ENCODE measurements around the gene MRPS6. TPM values are rescaled to one million over a fixed set of nuclear protein-coding genes. Genes with fewer than 3 reads are reported as not detected.

Gene MRPS6
- total RNA-seq, 1 experiment from 2014 or later, result 55.1 TPM

DNA sequence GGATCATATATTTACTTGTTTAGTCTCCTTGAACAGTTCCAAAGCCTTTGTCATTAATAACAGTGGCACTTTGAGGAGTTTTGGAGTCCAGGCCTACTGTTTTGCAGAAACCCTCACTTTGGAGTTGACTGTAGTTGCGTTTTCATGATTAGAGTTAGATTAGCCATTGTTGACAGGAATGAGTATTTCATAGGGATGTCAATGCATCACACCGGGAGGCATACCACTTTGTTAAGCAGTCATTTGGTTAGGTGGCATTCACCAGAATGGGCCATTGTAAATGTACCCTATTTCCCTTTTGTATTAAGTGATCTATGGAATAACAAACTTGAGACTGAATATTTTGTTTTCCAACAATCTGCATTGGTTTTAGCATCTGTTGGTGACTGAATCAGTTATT, 11.8 kb downstream of the MRPS6 start (continued):
- no peak for TF ChIP-seq YY1 (IDR thresholded peaks at IDR 0.05; ENCODE audit: extremely low read depth, insufficient replicate concordance, low read depth, low read length)

DNA sequence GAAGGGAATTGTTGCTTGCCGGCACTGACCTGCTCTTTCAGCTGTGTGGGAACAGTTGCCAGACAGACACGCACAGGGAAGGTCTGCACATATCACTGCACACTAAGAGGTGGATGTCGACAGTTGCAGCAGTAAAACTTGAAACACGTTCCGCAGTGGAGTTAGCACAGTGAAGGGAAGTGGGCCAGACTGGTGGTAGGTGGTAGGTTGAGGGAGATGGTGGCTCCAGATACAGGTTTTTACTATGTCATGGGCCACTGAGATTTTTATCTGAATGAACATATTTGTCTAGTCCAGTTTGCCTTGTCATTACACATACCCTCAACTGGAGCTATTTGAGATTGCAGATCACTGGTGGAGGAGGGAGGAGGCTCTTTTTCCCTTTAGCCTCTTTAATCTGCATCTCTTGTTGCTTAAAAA, 13.5 kb downstream of the MRPS6 start:
- intact Hi-C loops (cut with micrococcal nuclease), result no loop called here
- Histone ChIP-seq H3K36me3 (ENCODE audit: control insufficient read depth in 1 of 2, insufficient read depth in 2 of 2, low read length in 2 of 2) (no peaks in the 10 kb centered on the region), H3K27me3 (ENCODE audit: insufficient read depth, low read length) (no peaks in the 10 kb centered on the region), H3K4me1 (ENCODE audit: control insufficient read depth in 1 of 2, insufficient read depth in 2 of 2, low read length in 2 of 2) (no peaks in the 10 kb centered on the region), H3K27ac (ENCODE audit: low read depth, low read length) (no peak overlapping the region), H3K9ac (ENCODE audit: low read length) (no peak overlapping the region), H3K79me2 (ENCODE audit: insufficient read depth, low read length) (peaks cover 97% of the 10 kb centered on the region), H4K20me1 (ENCODE audit: insufficient read depth) (peaks cover 14% of the 10 kb centered on the region; the same call in 1 of the 2 replicates), H3K9me3 (ENCODE audit: control insufficient read depth in 1 of 2, insufficient read depth in 1 of 2, low read depth in 1 of 2, low read length in 2 of 2) (no peaks in the 10 kb centered on the region), H2AFZ (ENCODE audit: low read depth, low read length, poor library complexity, severe bottlenecking) (no peak overlapping the region), H3K4me3 (replicated peaks in 1 of 2; ENCODE audit: low read depth in 1 of 2, low read length in 2 of 2) (no peak overlapping the region), H3K9me2 (ENCODE audit: insufficient read depth) (no peaks in the 10 kb centered on the region), H3K4me2 (ENCODE audit: low read length) (no peak overlapping the region)
- no peak for TF ChIP-seq TCF7L2 (IDR thresholded peaks at IDR 0.05; ENCODE audit: borderline replicate concordance, extremely low read depth, insufficient read depth, insufficient read length)
- TF ChIP-seq FOSL1 (IDR thresholded peaks at IDR 0.05; ENCODE audit: low read depth), result no peak
- no peak for TF ChIP-seq EGR1 (IDR thresholded peaks at IDR 0.05; ENCODE audit: low read depth)
- TF ChIP-seq, protein P1, sequence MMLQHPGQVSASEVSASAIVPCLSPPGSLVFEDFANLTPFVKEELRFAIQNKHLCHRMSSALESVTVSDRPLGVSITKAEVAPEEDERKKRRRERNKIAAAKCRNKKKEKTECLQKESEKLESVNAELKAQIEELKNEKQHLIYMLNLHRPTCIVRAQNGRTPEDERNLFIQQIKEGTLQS (IDR thresholded peaks at IDR 0.05), result no peak
- no peak for TF ChIP-seq SRF (IDR thresholded peaks at IDR 0.05; ENCODE audit: low read depth)
- TF ChIP-seq, protein P2, sequence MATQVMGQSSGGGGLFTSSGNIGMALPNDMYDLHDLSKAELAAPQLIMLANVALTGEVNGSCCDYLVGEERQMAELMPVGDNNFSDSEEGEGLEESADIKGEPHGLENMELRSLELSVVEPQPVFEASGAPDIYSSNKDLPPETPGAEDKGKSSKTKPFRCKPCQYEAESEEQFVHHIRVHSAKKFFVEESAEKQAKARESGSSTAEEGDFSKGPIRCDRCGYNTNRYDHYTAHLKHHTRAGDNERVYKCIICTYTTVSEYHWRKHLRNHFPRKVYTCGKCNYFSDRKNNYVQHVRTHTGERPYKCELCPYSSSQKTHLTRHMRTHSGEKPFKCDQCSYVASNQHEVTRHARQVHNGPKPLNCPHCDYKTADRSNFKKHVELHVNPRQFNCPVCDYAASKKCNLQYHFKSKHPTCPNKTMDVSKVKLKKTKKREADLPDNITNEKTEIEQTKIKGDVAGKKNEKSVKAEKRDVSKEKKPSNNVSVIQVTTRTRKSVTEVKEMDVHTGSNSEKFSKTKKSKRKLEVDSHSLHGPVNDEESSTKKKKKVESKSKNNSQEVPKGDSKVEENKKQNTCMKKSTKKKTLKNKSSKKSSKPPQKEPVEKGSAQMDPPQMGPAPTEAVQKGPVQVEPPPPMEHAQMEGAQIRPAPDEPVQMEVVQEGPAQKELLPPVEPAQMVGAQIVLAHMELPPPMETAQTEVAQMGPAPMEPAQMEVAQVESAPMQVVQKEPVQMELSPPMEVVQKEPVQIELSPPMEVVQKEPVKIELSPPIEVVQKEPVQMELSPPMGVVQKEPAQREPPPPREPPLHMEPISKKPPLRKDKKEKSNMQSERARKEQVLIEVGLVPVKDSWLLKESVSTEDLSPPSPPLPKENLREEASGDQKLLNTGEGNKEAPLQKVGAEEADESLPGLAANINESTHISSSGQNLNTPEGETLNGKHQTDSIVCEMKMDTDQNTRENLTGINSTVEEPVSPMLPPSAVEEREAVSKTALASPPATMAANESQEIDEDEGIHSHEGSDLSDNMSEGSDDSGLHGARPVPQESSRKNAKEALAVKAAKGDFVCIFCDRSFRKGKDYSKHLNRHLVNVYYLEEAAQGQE (IDR thresholded peaks at IDR 0.05; ENCODE audit: low read depth), result no peak
- TF ChIP-seq YY1 (IDR thresholded peaks at IDR 0.05; ENCODE audit: extremely low read depth, insufficient replicate concordance, low read depth, low read length), result no peak
- TF ChIP-seq POLR2A (IDR thresholded peaks at IDR 0.05; ENCODE audit: borderline replicate concordance, extremely low read depth, insufficient read depth, insufficient read length), result no peak
- TF ChIP-seq CBX3 (IDR thresholded peaks at IDR 0.05; ENCODE audit: low read depth), result no peak
- no peak for TF ChIP-seq ZFX (IDR thresholded peaks at IDR 0.05)
- TF ChIP-seq JUND (IDR thresholded peaks at IDR 0.05), result no peak
- TF ChIP-seq CEBPB (IDR thresholded peaks at IDR 0.05; ENCODE audit: low read depth), result no peak
- TF ChIP-seq RAD21 (IDR thresholded peaks at IDR 0.05; ENCODE audit: low read depth), result no peak
- no peak for TF ChIP-seq SP1 (IDR thresholded peaks at IDR 0.05; ENCODE audit: low read depth)
- no peak for DNase-seq (ENCODE audit: low read depth, low spot score)
- ChIA-PET POLR2A (no interaction called here), RAD21 (ENCODE audit: low non-redundant PET in 1 of 2, low total read pairs in 2 of 2, uncharacterized antibody in 2 of 2, unreplicated experiment in 2 of 2) (no interaction called here), CTCF (no interaction called here)
- ATAC-seq, result no peak
- no TSS peak for BruUV-seq (replicated peaks)
